ENCODE measurements around the gene PSMD10. TPM values are rescaled to one million over a fixed set of nuclear protein-coding genes. Genes with fewer than 3 reads are reported as not detected.
A peak's percentile ranks its signal among the peaks of the same experiment; 100 is the strongest.

Gene PSMD10
- total RNA-seq = 33.7 TPM

- DNase-seq (ENCODE audit: low read depth in 2 of 3, low spot score in 2 of 3) = peak; percentile 68 to 97 (median 92)
Observed at GRCh38 chrX:108091264-108091877, at the start of gene PSMD10, which contains the start of gene ATG4A. PSMD10 (minus strand) TSS chrX:108091542; CDS start chrX:108091520, 22 bp downstream. ATG4A (plus strand) TSS chrX:108091778; CDS start chrX:108091827, 49 bp downstream.

GRCh38 chrX:108138814-108139702 is 47.7 kb upstream of the PSMD10 start:
- DNase-seq (ENCODE audit: low read depth in 2 of 3, low spot score in 2 of 3) = peak in 2 of 3 donors; percentile 0 to 3

GRCh38 chrX:108134724-108135123 is 43.4 kb upstream of the PSMD10 start:
- no peak for DNase-seq (ENCODE audit: low read depth in 2 of 3, low spot score in 2 of 3)

GRCh38 chrX:108132876-108133275 is 41.5 kb upstream of the PSMD10 start:
- DNase-seq (ENCODE audit: low read depth in 2 of 3, low spot score in 2 of 3) = no peak

GRCh38 chrX:108132034-108132433 is 40.7 kb upstream of the PSMD10 start:
- no peak for DNase-seq (ENCODE audit: low read depth in 2 of 3, low spot score in 2 of 3)

- no peak for DNase-seq (ENCODE audit: low read depth in 2 of 3, low spot score in 2 of 3)
Observed at GRCh38 chrX:108131471-108131870, 40.1 kb upstream of the PSMD10 start.

GRCh38 chrX:108130889-108131288 is 39.5 kb upstream of the PSMD10 start:
- DNase-seq (ENCODE audit: low read depth in 2 of 3, low spot score in 2 of 3) = no peak

- DNase-seq (ENCODE audit: low read depth in 2 of 3, low spot score in 2 of 3) = no peak
Observed at GRCh38 chrX:108127152-108127551, 35.8 kb upstream of the PSMD10 start.

- DNase-seq (ENCODE audit: low read depth in 2 of 3, low spot score in 2 of 3) = no peak
Observed at GRCh38 chrX:108126661-108127060, 35.3 kb upstream of the PSMD10 start.

GRCh38 chrX:108123591-108124366 is 32.4 kb upstream of the PSMD10 start:
- no peak for DNase-seq (ENCODE audit: low read depth in 2 of 3, low spot score in 2 of 3)

GRCh38 chrX:108122748-108123147 is 31.4 kb upstream of the PSMD10 start:
- no peak for DNase-seq (ENCODE audit: low read depth in 2 of 3, low spot score in 2 of 3)

GRCh38 chrX:108121291-108121690 is 29.9 kb upstream of the PSMD10 start:
- DNase-seq (ENCODE audit: low read depth in 2 of 3, low spot score in 2 of 3) = no peak

GRCh38 chrX:108117988-108118387 is 26.6 kb upstream of the PSMD10 start:
- DNase-seq (ENCODE audit: low read depth in 2 of 3, low spot score in 2 of 3) = no peak

- no peak for DNase-seq (ENCODE audit: low read depth in 2 of 3, low spot score in 2 of 3)
Observed at GRCh38 chrX:108114541-108114940, 23.2 kb upstream of the PSMD10 start.

GRCh38 chrX:108105473-108105872 is 14.1 kb upstream of the PSMD10 start:
- DNase-seq (ENCODE audit: low read depth in 2 of 3, low spot score in 2 of 3) = no peak

- DNase-seq (ENCODE audit: low read depth in 2 of 3, low spot score in 2 of 3) = no peak
Observed at GRCh38 chrX:108097380-108097779, 6.0 kb upstream of the PSMD10 start.

- DNase-seq (ENCODE audit: low read depth in 2 of 3, low spot score in 2 of 3) = peak in 2 of 3 donors; percentile 7 to 11
Observed at GRCh38 chrX:108091878-108092291, 543 bp upstream of the PSMD10 start.

- DNase-seq (ENCODE audit: low read depth in 2 of 3, low spot score in 2 of 3) = peak in 2 of 3 donors; percentile 2 to 4
Observed at GRCh38 chrX:108090491-108091263, 665 bp downstream of the PSMD10 start.

- no peak for DNase-seq (ENCODE audit: low read depth in 2 of 3, low spot score in 2 of 3)
Observed at GRCh38 chrX:108088511-108088910, 2.8 kb downstream of the PSMD10 start.

- DNase-seq (ENCODE audit: low read depth in 2 of 3, low spot score in 2 of 3) = no peak
Observed at GRCh38 chrX:108087792-108088191, 3.5 kb downstream of the PSMD10 start.

All from hematopoietic multipotent progenitor cell (in vitro differentiated cells).